Esophagus squamous epithelium (tissue), 5 donors: ENCODE results near the gene RPTOR. TPM values are rescaled to one million over a fixed set of nuclear protein-coding genes. Genes with fewer than 3 reads are reported as not detected.
A peak's percentile ranks its signal among the peaks of the same experiment; 100 is the strongest.

Source experiments
- DNase-seq: peaks from one replicate; lab custom pipeline; 2025; lab: John Stamatoyannopoulos, UW
- H3K27ac ChIP-seq, 4 donors: fragments of 200-600 bp; sonication (generic); one replicate each; pipeline ENCODE4 v1.5.1; 2016 to 2019; ENCODE audit warnings: mild to moderate bottlenecking in 1 of 4
- H3K27me3 ChIP-seq, 4 donors: fragments of 200-600 bp; sonication (generic); 1 replicate in 3 of 4; 2 replicates in 1 of 4; pipeline versions ENCODE4 v1.5.1 to v1.6.0; 2017 to 2021; ENCODE audit warnings: antibody characterized with exemption in 1 of 4
- H3K36me3 ChIP-seq, 3 donors: fragments of 200-600 bp; sonication (generic); one replicate each; pipeline ENCODE4 v1.5.1; 2016 to 2019
- H3K4me1 ChIP-seq, 3 donors: fragments of 200-600 bp; sonication (generic); one replicate each; pipeline ENCODE4 v1.5.1; 2017 to 2019
- H3K4me3 ChIP-seq, 4 donors: fragments of 200-600 bp; sonication (generic); 1 replicate in 3 of 4; 2 replicates in 1 of 4; pipeline ENCODE4 v1.5.1; 2016 to 2019; ENCODE audit warnings: mild to moderate bottlenecking in 2 of 4, moderate library complexity in 1 of 4
- H3K9me3 ChIP-seq, 3 donors: fragments of 200-600 bp; sonication (generic); one replicate each; pipeline ENCODE4 v1.5.1; 2016 to 2019
- CTCF ChIP-seq, 6 experiments: fragments of 450-650 bp in 4 of 6; fragments of 200-600 bp in 2 of 6; sonication (generic) in 2 of 6; IDR thresholded peaks; one replicate each; pipeline ENCODE4 v1.5.1; 2016 to 2019; ENCODE audit warnings: antibody characterized with exemption in 6 of 6, mild to moderate bottlenecking in 4 of 6, moderate library complexity in 4 of 6
- POLR2A ChIP-seq, 4 donors: fragments of 450-650 bp; IDR thresholded peaks; one replicate each; pipeline ENCODE4 v1.6.1; 2017; ENCODE audit warnings: antibody characterized with exemption in 4 of 4, mild to moderate bottlenecking in 4 of 4, moderate library complexity in 3 of 4
- WGBS, 2 donors: methylation state at CpG; one replicate each; pipeline ENCODE4 v1.1.5; 2018; 5-methylcytosine and 5-hydroxymethylcytosine counted together
- intact Hi-C: fragments of 100-400 bp; cut with DNase I; formaldehyde crosslinking; loops from one replicate; pipeline ENCODE4 v1.15.0; 2022
- total RNA-seq, 4 donors: library from RNA; depleted of rRNA; stranded (reverse); fragments of >200 nt; gene quantifications; one replicate each; pipeline ENCODE4 v1.1.0, GENCODE V29; 2016
- donor health status: DM: yes; HTN: yes; CAD: no.

Gene RPTOR
- total RNA-seq, 4 donors from 2014 or later, result 11.7 to 27.8 (median 22.8) TPM

- WGBS, 2 donors, result 91 to 93% methylated on average over 13 to 23 of the region's 27 CpGs
- Histone ChIP-seq H3K36me3 (peaks cover 0 to 38% (median 0%) of the 10 kb centered on the region in 3 donors), H3K4me1 (peaks cover 0 to 25% (median 24%) of the 10 kb centered on the region in 3 donors), H3K27me3 (no peaks in the 10 kb centered on the region), H3K4me3 (no peak overlapping the region), H3K9me3 (no peaks in the 10 kb centered on the region), H3K27ac (no peak overlapping the region)
- intact Hi-C loops, result no loop called here
- TF ChIP-seq POLR2A (IDR thresholded peaks at IDR 0.05), result no peak
- TF ChIP-seq CTCF (IDR thresholded peaks at IDR 0.05), result no peak
- DNase-seq, result no peak
Measured at GRCh38 chr17:80939151-80940145, 394.8 kb downstream of the RPTOR start.

GRCh38 chr17:80940171-80941123 is 395.8 kb downstream of the RPTOR start:
- H3K4me1 ChIP-seq, result peaks cover 0 to 25% (median 24%) of the 10 kb centered on the region in 3 donors
- no peaks in the 10 kb centered on the region for H3K9me3 ChIP-seq
- 88 to 96% methylated on average over 12 to 20 of the region's 38 CpGs for WGBS, 2 donors
- intact Hi-C loops, result no loop called here
- no peaks in the 10 kb centered on the region for H3K27me3 ChIP-seq
- H3K4me3 ChIP-seq, result no peak overlapping the region
- no peak for TF ChIP-seq CTCF (IDR thresholded peaks at IDR 0.05)
- TF ChIP-seq POLR2A (IDR thresholded peaks at IDR 0.05), result no peak
- H3K36me3 ChIP-seq, result peaks cover 0 to 38% (median 0%) of the 10 kb centered on the region in 3 donors
- no peak overlapping the region for H3K27ac ChIP-seq
- DNase-seq, result no peak

DNA sequence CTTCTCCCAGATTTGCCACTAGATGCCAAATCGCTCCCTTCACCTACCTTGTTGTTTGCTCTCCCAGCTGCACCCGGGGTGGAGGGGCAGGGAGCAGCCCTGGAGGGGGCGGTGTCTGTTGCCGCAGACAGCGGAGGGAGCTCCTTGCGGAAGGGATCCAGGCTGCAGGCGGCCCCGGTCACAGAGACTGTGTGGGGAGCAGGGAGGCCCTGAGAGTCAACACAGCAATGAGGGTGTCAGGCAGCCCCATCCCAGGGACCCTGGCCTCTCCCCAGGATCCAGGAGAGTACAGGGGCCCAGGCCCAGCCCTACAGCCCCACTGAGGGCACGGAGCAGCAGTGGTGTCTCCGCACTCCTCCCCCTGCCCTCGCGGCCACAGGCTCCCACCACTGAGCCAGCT is 396.5 kb downstream of the RPTOR start:
- no peak for TF ChIP-seq CTCF (IDR thresholded peaks at IDR 0.05)
- no peaks in the 10 kb centered on the region for H3K27me3 ChIP-seq
- DNase-seq, result no peak
- no peaks in the 10 kb centered on the region for H3K9me3 ChIP-seq
- peaks cover 0 to 45% (median 0%) of the 10 kb centered on the region in 3 donors for H3K36me3 ChIP-seq
- intact Hi-C loops, result no loop called here
- H3K27ac ChIP-seq, result peak overlapping the region; percentile 9 to 85 (median 76)
- 95% methylated on average over 4 of the region's 12 CpGs; no CpG with 5 or more reads in 1 of the 2 donors for WGBS, 2 donors
- no peak overlapping the region for H3K4me3 ChIP-seq
- peaks cover 0 to 25% (median 24%) of the 10 kb centered on the region in 3 donors for H3K4me1 ChIP-seq

DNA sequence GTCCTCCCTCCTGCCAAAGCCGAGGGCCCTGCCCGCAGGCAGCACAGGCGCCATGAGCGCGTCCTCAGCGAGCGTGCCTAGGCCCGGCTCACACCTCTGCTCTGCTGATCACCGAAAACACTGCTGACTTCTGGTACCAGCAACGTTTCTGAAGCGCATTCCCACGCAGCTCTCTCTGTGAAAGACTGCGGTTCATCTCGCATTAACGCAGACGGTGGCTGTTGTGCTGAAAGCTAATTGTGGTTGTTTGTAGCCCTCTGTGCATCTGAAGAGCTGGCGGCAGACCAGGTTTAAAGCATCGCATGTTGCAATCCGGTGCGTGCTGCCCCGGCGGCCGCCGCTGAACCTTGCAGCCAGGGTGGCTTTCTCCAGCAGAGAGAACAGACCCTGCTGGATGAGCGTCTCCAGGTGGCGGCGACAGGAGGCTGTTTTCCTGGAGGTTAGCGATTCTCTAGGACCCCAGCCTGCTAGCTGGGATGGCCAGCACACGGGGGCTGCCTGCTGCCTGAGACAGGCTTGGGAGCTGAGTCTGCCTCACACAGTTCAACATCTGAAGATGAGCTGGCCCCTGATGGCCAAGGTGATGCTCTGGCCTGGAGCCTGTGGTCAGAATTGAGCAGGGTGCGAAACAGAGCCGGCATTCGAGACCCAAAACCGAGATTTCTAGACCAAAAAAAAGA is 397.2 kb downstream of the RPTOR start:
- WGBS, 2 donors, result 48 to 77% methylated on average over 13 to 26 of the region's 33 CpGs

More for the DNA sequence above, 397.2 kb downstream of the RPTOR start:
- Histone ChIP-seq H3K4me1 (peaks cover 0 to 25% (median 24%) of the 10 kb centered on the region in 3 donors), H3K27ac (peak overlapping the region; percentile 49 to 85 (median 76)), H3K27me3 (no peaks in the 10 kb centered on the region), H3K4me3 (peak overlapping the region in 1 of 4 donors; percentile 31), H3K9me3 (no peaks in the 10 kb centered on the region), H3K36me3 (peaks cover 0 to 53% (median 0%) of the 10 kb centered on the region in 3 donors)
- intact Hi-C loops, result no loop called here
- TF ChIP-seq CTCF (IDR thresholded peaks at IDR 0.05) (no peak), POLR2A (IDR thresholded peaks at IDR 0.05) (no peak)
- DNase-seq, result no peak
